22Rv1 (cell line): Measurements from ENCODE around the gene ZNF85.
"Not testable (repeated sequence)": the region's sequence is repeated elsewhere in the genome, so short reads cannot be mapped to it uniquely, and the experiment has no call there.

ENCODE experiments used
- CTCF ChIP-seq: fragments of 450-650 bp; IDR thresholded peaks from 2 replicates; pipeline ENCODE4 v1.5.1; 2017; ENCODE audit warnings: mild to moderate bottlenecking
- ZFX ChIP-seq: fragments of 450-650 bp; IDR thresholded peaks from 2 replicates; pipeline ENCODE4 v1.6.1; 2017; ENCODE audit warnings: antibody characterized with exemption, borderline replicate concordance

GRCh38 chr19:20936322-20936947 is 13.4 kb downstream of the ZNF85 start:
- not testable (repeated sequence) for TF ChIP-seq CTCF, ZFX
